ENCODE results near the gene PHIP. TPM values are rescaled to one million over a fixed set of nuclear protein-coding genes. Genes with fewer than 3 reads are reported as not detected.

PHIP gene
- total RNA-seq, 4 donors from 2014 or later = 12.1 to 34.5 (median 20.7) TPM

DNA sequence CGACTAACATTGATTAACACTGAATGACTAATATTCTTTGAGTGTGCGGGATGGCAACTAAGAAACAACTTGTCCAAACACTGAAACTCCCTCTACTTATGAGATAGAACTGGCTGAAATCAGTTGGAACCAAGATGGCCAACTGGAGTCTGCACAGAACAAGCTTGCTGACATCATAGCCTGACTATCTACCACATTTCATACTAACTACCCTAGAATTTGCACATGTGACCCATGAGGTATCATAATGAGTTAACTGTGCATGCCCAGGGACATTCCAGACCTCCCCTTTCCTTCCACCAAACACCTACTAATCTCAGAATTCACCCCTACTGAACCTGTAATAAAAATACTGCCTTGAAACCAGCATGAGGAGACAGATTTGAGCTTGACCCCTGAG is 43.2 kb downstream of the PHIP start:
- 90% methylated on average over 2 of the region's 2 CpGs; no CpG with 5 or more reads in 1 of the 2 donors for WGBS, 2 donors (ENCODE audit: low coverage in 1 of 2)
- Histone ChIP-seq H3K36me3 (peaks cover 0 to 6% (median 0%) of the 10 kb centered on the region in 4 donors), H3K4me1 (peaks cover 0 to 5% (median 0%) of the 10 kb centered on the region in 4 donors), H3K27ac (no peak overlapping the region), H3K9me3 (no peaks in the 10 kb centered on the region), H3K27me3 (no peaks in the 10 kb centered on the region), H3K4me3 (no peak overlapping the region)
- TF ChIP-seq POLR2AphosphoS5 (IDR thresholded peaks at IDR 0.05) (no peak), POLR2A (IDR thresholded peaks at IDR 0.05) (no peak), EP300 (IDR thresholded peaks at IDR 0.05; ENCODE audit: low read depth) (no peak)
- TF ChIP-seq, protein P1, sequence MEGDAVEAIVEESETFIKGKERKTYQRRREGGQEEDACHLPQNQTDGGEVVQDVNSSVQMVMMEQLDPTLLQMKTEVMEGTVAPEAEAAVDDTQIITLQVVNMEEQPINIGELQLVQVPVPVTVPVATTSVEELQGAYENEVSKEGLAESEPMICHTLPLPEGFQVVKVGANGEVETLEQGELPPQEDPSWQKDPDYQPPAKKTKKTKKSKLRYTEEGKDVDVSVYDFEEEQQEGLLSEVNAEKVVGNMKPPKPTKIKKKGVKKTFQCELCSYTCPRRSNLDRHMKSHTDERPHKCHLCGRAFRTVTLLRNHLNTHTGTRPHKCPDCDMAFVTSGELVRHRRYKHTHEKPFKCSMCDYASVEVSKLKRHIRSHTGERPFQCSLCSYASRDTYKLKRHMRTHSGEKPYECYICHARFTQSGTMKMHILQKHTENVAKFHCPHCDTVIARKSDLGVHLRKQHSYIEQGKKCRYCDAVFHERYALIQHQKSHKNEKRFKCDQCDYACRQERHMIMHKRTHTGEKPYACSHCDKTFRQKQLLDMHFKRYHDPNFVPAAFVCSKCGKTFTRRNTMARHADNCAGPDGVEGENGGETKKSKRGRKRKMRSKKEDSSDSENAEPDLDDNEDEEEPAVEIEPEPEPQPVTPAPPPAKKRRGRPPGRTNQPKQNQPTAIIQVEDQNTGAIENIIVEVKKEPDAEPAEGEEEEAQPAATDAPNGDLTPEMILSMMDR (IDR thresholded peaks at IDR 0.05) = no peak
- DNase-seq = no peak
- intact Hi-C loops (cut with DNase I; ENCODE audit: low total_unique reads) = no loop called here
- in situ Hi-C loops (cut with MboI; ENCODE audit: low pct_ligation_motif_present in 1 of 4, low pct_unique_long_range_greater_than_20kb in 1 of 4, low sequenced_read_pairs in 3 of 4) = no loop called here

DNA sequence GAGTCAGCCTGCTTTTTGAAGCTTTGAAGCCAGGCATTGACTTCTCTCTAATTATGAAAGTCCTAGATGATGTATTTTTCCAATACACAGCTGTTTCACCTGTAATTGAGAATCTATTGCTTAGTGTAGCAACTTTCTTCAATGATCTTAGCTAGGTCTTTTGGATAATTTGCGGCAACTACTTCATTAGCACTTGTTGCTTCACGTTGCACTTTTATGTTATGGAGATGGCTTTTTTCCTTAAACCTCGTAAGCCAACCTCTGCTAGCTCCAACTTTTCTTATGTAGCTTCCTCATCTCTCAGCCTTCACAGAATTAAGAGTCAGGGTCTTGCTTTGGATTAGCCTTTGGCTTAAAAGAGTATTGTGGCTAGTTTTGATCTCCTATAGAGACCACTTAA is 44.8 kb downstream of the PHIP start:
- TF ChIP-seq, protein P1 (IDR thresholded peaks at IDR 0.05) = no peak
- TF ChIP-seq POLR2AphosphoS5 (IDR thresholded peaks at IDR 0.05) = no peak
- TF ChIP-seq EP300 (IDR thresholded peaks at IDR 0.05; ENCODE audit: low read depth) = no peak
- TF ChIP-seq POLR2A (IDR thresholded peaks at IDR 0.05) = no peak
- no peak overlapping the region for H3K4me3 ChIP-seq
- peaks cover 0 to 5% (median 0%) of the 10 kb centered on the region in 4 donors for H3K4me1 ChIP-seq
- H3K36me3 ChIP-seq = no peaks in the 10 kb centered on the region
- no peaks in the 10 kb centered on the region for H3K9me3 ChIP-seq
- DNase-seq = no peak
- intact Hi-C loops (cut with DNase I; ENCODE audit: low total_unique reads) = no loop called here
- in situ Hi-C loops (cut with MboI; ENCODE audit: low pct_ligation_motif_present in 1 of 4, low pct_unique_long_range_greater_than_20kb in 1 of 4, low sequenced_read_pairs in 3 of 4) = no loop called here
- H3K27ac ChIP-seq = no peak overlapping the region
- no peaks in the 10 kb centered on the region for H3K27me3 ChIP-seq
- WGBS, 2 donors (ENCODE audit: low coverage in 1 of 2) = 97 to 100% methylated on average over 3 of the region's 3 CpGs

DNA sequence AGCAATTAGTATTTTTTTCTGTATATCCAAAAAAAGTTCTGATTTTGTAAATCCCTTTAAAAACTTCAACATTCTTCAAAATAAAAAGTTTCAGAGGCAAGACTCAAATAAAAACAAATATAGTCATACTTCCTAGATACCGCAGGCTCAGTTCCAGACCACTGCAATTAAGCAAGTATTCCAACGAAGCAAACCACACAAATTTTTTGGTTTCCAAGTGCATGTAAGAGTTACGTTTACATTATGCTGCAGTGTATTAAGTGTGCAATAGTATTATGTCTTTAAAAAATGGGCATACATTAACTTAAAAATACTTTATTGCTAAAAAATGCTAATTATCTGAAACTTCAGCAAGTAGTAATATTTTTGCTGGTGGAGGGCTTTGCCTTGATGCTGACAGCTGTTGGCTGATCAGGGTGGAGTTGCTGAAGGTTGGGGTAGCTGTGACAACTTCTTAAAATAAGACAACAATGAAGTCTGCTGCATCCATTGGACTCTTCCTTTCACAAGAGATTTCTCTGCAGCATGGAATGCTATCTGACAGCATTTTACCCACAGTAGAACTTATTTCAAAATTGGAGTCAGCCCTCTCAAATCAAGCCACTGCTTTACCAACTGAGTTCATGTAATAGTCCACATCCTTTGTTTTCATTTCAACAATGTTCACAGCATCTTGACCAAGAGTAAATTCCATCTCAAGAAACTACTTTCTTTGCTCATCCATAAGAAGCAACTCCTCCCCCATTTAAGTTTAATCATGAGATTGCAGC is 46.0 kb downstream of the PHIP start:
- intact Hi-C loops (cut with DNase I; ENCODE audit: low total_unique reads) (no loop called here), in situ Hi-C loops (cut with MboI; ENCODE audit: low pct_ligation_motif_present in 1 of 4, low pct_unique_long_range_greater_than_20kb in 1 of 4, low sequenced_read_pairs in 3 of 4) (no loop called here)
- Histone ChIP-seq H3K9me3 (no peaks in the 10 kb centered on the region), H3K27me3 (no peaks in the 10 kb centered on the region), H3K4me3 (no peak overlapping the region), H3K27ac (no peak overlapping the region), H3K4me1 (peaks cover 0 to 5% (median 0%) of the 10 kb centered on the region in 4 donors), H3K36me3 (no peaks in the 10 kb centered on the region)
- no peak for TF ChIP-seq EP300 (IDR thresholded peaks at IDR 0.05; ENCODE audit: low read depth)
- TF ChIP-seq POLR2AphosphoS5 (IDR thresholded peaks at IDR 0.05) = no peak
- no peak for TF ChIP-seq POLR2A (IDR thresholded peaks at IDR 0.05)
- TF ChIP-seq, protein P1 (IDR thresholded peaks at IDR 0.05) = no peak
- 78 to 86% methylated on average over 3 of the region's 3 CpGs for WGBS, 2 donors (ENCODE audit: low coverage in 1 of 2)
- no peak for DNase-seq

DNA sequence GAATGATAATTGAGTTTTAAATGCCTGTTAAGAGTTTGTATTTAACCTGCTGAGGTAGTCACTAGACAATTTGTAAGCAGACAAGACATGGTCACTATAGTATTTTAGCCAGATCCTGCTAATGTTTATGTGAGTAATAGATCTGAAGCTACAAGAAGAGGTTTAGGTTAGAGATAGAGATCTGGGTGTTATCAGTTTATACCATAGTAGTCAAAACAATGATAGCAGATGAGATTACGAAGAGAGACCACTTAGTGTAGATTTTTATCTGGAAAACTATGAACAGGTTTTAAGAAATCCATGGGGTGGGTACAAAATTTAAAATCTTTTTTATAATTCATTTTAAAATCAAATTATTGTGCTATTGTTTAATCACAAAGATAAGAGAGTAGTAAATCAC is 47.5 kb downstream of the PHIP start:
- in situ Hi-C loops (cut with MboI; ENCODE audit: low pct_ligation_motif_present in 1 of 4, low pct_unique_long_range_greater_than_20kb in 1 of 4, low sequenced_read_pairs in 3 of 4) (no loop called here), intact Hi-C loops (cut with DNase I; ENCODE audit: low total_unique reads) (no loop called here)
- H3K36me3 ChIP-seq = no peaks in the 10 kb centered on the region
- no peak for DNase-seq
- no peak overlapping the region for H3K4me3 ChIP-seq
- WGBS, 2 donors (ENCODE audit: low coverage in 1 of 2) = 88 to 98% methylated on average over 1 of the region's 1 CpG
- no peaks in the 10 kb centered on the region for H3K9me3 ChIP-seq
- H3K4me1 ChIP-seq = peaks cover 0 to 5% (median 0%) of the 10 kb centered on the region in 4 donors
- no peak overlapping the region for H3K27ac ChIP-seq
- H3K27me3 ChIP-seq = no peaks in the 10 kb centered on the region
- TF ChIP-seq POLR2A (IDR thresholded peaks at IDR 0.05) = no peak
- no peak for TF ChIP-seq EP300 (IDR thresholded peaks at IDR 0.05; ENCODE audit: low read depth)
- no peak for TF ChIP-seq POLR2AphosphoS5 (IDR thresholded peaks at IDR 0.05)
- TF ChIP-seq, protein P1 (IDR thresholded peaks at IDR 0.05) = no peak
